Transverse colon (tissue), 4 donors: Measurements from ENCODE around the gene CDC42EP3. TPM values are rescaled to one million over a fixed set of nuclear protein-coding genes. Genes with fewer than 3 reads are reported as not detected.
A peak's percentile ranks its signal among the peaks of the same experiment; 100 is the strongest.

Experiments used
- DNase-seq: peaks from one replicate; pipeline ENCODE4 v3.0.0-alpha.2; 2019
- H3K27ac ChIP-seq, 4 donors: fragments of 200-600 bp; sonication (generic); 2 replicates each; pipeline ENCODE4 v1.5.1; 2016 to 2018; ENCODE audit warnings: inconsistent platforms in 4 of 4
- H3K27me3 ChIP-seq: fragments of 200-600 bp; sonication (generic); 2 replicates; pipeline ENCODE4 v1.5.1; 2017; ENCODE audit warnings: inconsistent platforms
- H3K36me3 ChIP-seq, 4 donors: fragments of 200-600 bp; sonication (generic); 2 replicates each; pipeline ENCODE4 v1.5.1; 2017 to 2019; ENCODE audit warnings: inconsistent platforms in 4 of 4
- H3K4me1 ChIP-seq, 4 donors: fragments of 200-600 bp; sonication (generic); 2 replicates each; pipeline ENCODE4 v1.5.1; 2017 to 2020; ENCODE audit warnings: inconsistent platforms in 4 of 4
- H3K4me3 ChIP-seq, 4 donors: fragments of 200-600 bp; sonication (generic); 1 replicate in 1 of 4; 2 replicates in 3 of 4; pipeline versions ENCODE4 v1.5.1 to v1.6.1; 2017 to 2019; ENCODE audit warnings: inconsistent platforms in 4 of 4
- H3K9me3 ChIP-seq, 2 donors: fragments of 200-600 bp; sonication (generic); 2 replicates each; pipeline ENCODE4 v1.5.1; 2017 to 2019; ENCODE audit warnings: inconsistent platforms in 2 of 2
- CTCF ChIP-seq, 5 experiments: fragments of 200-600 bp in 3 of 5; fragments of 450-650 bp in 2 of 5; sonication (generic) in 3 of 5; IDR thresholded peaks; 1 replicate in 2 of 5; 2 replicates in 3 of 5; pipeline ENCODE4 v1.5.1; 2016 to 2017; ENCODE audit warnings: antibody characterized with exemption in 5 of 5, inconsistent platforms in 3 of 5, mild to moderate bottlenecking in 2 of 5, moderate library complexity in 1 of 5
- EP300 ChIP-seq: sonication (generic); formaldehyde crosslinking; IDR thresholded peaks from one replicate; pipeline ENCODE4 v1.6.1; 2017; ENCODE audit warnings: antibody characterized with exemption, low read depth
- POLR2A ChIP-seq: fragments of 450-650 bp; IDR thresholded peaks from one replicate; pipeline ENCODE4 v1.6.1; 2016; ENCODE audit warnings: antibody characterized with exemption, mild to moderate bottlenecking, moderate library complexity
- POLR2AphosphoS5 ChIP-seq, 3 donors: sonication (generic); formaldehyde crosslinking; IDR thresholded peaks; one replicate each; pipeline ENCODE4 v1.6.1; 2016; ENCODE audit warnings: antibody characterized with exemption in 3 of 3
- WGBS, 2 donors: methylation state at CpG; one replicate each; pipeline ENCODE4 v1.1.5; 2018; ENCODE audit warnings: low coverage in 1 of 2; 5-methylcytosine and 5-hydroxymethylcytosine counted together
- in situ Hi-C, 4 donors: fragments of 200-750 bp; cut with MboI; loops; one replicate each; pipeline versions ENCODE4 v1.15.0 to v1.15.1; 2017; ENCODE audit warnings: low sequenced_read_pairs in 3 of 4, low pct_ligation_motif_present in 1 of 4, low pct_unique_long_range_greater_than_20kb in 1 of 4
- intact Hi-C: fragments of 100-400 bp; cut with DNase I; formaldehyde crosslinking; loops from one replicate; pipeline ENCODE4 v1.15.1; 2023; ENCODE audit warnings: low total_unique reads
- total RNA-seq, 4 donors: library from RNA; depleted of rRNA; stranded (reverse); fragments of >200 nt; gene quantifications; one replicate each; pipeline ENCODE4 v1.1.0, GENCODE V29; 2016

The CDC42EP3 gene
- total RNA-seq, 4 donors from 2014 or later, result 20.6 to 104 (median 31.8) TPM

- H3K4me3 ChIP-seq, result no peak overlapping the region
- H3K9me3 ChIP-seq, result peaks cover 0 to under 1% of the 10 kb centered on the region in 2 donors
- peaks cover 5 to 26% (median 11%) of the 10 kb centered on the region in 4 donors for H3K4me1 ChIP-seq
- DNase-seq, result no peak
- no peaks in the 10 kb centered on the region for H3K27me3 ChIP-seq
- intact Hi-C loops, result no loop called here
- no peaks in the 10 kb centered on the region for H3K36me3 ChIP-seq
- TF ChIP-seq POLR2A (no peak), CTCF (IDR thresholded peaks at IDR 0.05) (no peak), POLR2AphosphoS5 (IDR thresholded peaks at IDR 0.05) (no peak), EP300 (no peak)
- in situ Hi-C loops, result no loop called here
- 85 to 89% methylated on average over 4 of the region's 4 CpGs for WGBS, 2 donors
- no peak overlapping the region for H3K27ac ChIP-seq
Measured at GRCh38 chr2:37709111-37709510, 37.7 kb upstream of the CDC42EP3 start.

- no peak overlapping the region for H3K4me3 ChIP-seq
- WGBS, 2 donors, result 55 to 65% methylated on average over 2 of the region's 2 CpGs
- H3K36me3 ChIP-seq, result no peaks in the 10 kb centered on the region
- intact Hi-C loops (no loop called here), in situ Hi-C loops (no loop called here)
- H3K27ac ChIP-seq, result no peak overlapping the region
- H3K9me3 ChIP-seq, result no peaks in the 10 kb centered on the region
- TF ChIP-seq POLR2A (no peak), POLR2AphosphoS5 (IDR thresholded peaks at IDR 0.05) (no peak), EP300 (no peak)
- H3K4me1 ChIP-seq, result peaks cover 5 to 26% (median 11%) of the 10 kb centered on the region in 4 donors
- DNase-seq, result no peak
- H3K27me3 ChIP-seq, result no peaks in the 10 kb centered on the region
Measured at GRCh38 chr2:37708146-37708545, 36.7 kb upstream of the CDC42EP3 start.

DNA sequence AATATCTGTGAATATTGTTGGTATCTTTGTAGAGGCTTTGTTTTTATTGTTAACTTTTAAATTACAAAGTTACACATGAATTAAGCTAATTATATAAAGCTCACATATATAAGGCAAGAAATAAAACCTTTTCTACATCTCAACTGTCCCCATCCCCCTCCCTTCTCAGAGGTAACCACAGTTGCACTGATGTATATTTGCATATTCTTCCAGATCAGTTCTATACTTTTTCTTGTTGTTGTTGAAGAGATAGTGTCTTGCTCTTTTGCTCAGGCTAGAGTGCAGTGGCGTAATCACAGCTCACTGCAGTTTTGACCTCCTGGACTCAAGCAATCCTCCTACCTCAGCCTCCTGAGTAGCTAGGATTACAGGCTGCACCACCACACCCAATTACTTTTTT is 36.0 kb upstream of the CDC42EP3 start:
- Histone ChIP-seq H3K4me1 (peaks cover 5 to 26% (median 11%) of the 10 kb centered on the region in 4 donors), H3K27ac (peak overlapping the region in 1 of 4 donors; percentile 8), H3K36me3 (no peaks in the 10 kb centered on the region), H3K4me3 (no peak overlapping the region), H3K27me3 (no peaks in the 10 kb centered on the region), H3K9me3 (no peaks in the 10 kb centered on the region)
- intact Hi-C loops (no loop called here), in situ Hi-C loops (no loop called here)
- no peak for TF ChIP-seq EP300
- TF ChIP-seq POLR2AphosphoS5 (IDR thresholded peaks at IDR 0.05), result no peak
- no peak for TF ChIP-seq CTCF (IDR thresholded peaks at IDR 0.05)
- WGBS, 2 donors, result 75 to 100% methylated on average over 1 of the region's 1 CpG
- no peak for DNase-seq

DNA sequence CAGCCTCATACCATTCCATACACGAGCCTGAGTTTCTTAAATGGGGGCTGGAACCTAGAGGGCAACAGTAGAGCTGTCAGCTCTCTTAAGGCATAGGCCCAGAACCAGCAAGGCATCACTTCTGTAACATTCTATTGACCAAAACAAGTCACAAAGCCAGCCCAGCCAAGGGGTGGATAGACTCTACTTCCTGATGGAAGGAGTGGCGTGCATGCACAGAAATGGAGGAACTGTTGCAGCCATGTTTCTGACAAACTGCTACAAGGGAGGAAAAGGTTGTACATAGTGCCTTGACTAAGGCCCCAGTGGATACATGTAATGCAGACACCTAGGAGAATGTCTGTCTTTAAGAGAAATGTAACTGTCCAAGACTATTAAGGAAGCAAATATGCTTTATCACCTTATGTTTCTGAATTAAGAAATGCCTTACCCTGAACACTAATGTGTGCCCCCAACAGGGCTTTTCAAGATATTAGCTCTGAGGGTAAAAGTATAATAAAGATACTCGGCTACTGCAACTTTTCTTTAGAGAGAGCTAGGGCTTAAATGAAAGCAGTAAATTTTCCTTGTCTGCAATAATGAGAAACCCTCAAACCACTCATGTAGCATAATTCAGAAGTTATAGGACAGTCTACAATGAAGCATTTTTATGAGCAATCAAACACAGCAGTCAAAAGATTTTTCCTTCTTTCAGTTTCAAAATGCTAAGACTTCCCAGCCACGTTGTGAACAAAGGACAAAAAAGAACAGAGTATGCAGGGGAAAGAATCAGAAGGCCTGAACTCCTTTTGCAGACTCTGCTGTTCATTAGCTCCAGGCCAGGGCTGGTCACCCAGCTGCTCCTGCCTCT is 35.1 kb upstream of the CDC42EP3 start:
- Histone ChIP-seq H3K4me3 (no peak overlapping the region), H3K27ac (peak overlapping the region in 3 of 4 donors; percentile 8 to 39 (median 22)), H3K9me3 (no peaks in the 10 kb centered on the region), H3K36me3 (no peaks in the 10 kb centered on the region), H3K4me1 (peaks cover 5 to 26% (median 11%) of the 10 kb centered on the region in 4 donors), H3K27me3 (no peaks in the 10 kb centered on the region)
- intact Hi-C loops, result no loop called here
- 29 to 49% methylated on average over 2 to 4 of the region's 4 CpGs for WGBS, 2 donors
- TF ChIP-seq POLR2A (no peak), EP300 (no peak), POLR2AphosphoS5 (IDR thresholded peaks at IDR 0.05) (no peak), CTCF (IDR thresholded peaks at IDR 0.05) (no peak)
- in situ Hi-C loops, result no loop called here
- DNase-seq, result no peak
